ENCODE data around the gene RANGAP1.

Gene RANGAP1, protein sequence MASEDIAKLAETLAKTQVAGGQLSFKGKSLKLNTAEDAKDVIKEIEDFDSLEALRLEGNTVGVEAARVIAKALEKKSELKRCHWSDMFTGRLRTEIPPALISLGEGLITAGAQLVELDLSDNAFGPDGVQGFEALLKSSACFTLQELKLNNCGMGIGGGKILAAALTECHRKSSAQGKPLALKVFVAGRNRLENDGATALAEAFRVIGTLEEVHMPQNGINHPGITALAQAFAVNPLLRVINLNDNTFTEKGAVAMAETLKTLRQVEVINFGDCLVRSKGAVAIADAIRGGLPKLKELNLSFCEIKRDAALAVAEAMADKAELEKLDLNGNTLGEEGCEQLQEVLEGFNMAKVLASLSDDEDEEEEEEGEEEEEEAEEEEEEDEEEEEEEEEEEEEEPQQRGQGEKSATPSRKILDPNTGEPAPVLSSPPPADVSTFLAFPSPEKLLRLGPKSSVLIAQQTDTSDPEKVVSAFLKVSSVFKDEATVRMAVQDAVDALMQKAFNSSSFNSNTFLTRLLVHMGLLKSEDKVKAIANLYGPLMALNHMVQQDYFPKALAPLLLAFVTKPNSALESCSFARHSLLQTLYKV

GRCh38 chr22:41285820-41286638 lies at the start of gene RANGAP1:
TSS of gene RANGAP1 (minus strand) at chr22:41286187. CDS start at chr22:41281044, 5,143 bp downstream.
- peak; percentile 87 for DNase-seq

GRCh38 chr22:41334951-41335635 lies 49.1 kb upstream of the RANGAP1 start:
- no peak for DNase-seq

GRCh38 chr22:41334215-41334614 lies 48.2 kb upstream of the RANGAP1 start:
- DNase-seq: no peak

- DNase-seq: no peak
Measured at GRCh38 chr22:41333806-41334205, 47.8 kb upstream of the RANGAP1 start.

- no peak for DNase-seq
Measured at GRCh38 chr22:41332217-41332939, 46.4 kb upstream of the RANGAP1 start.

- no peak for DNase-seq
Measured at GRCh38 chr22:41330169-41330568, 44.2 kb upstream of the RANGAP1 start.

GRCh38 chr22:41327124-41327523 lies 41.1 kb upstream of the RANGAP1 start:
- DNase-seq: no peak

DNA sequence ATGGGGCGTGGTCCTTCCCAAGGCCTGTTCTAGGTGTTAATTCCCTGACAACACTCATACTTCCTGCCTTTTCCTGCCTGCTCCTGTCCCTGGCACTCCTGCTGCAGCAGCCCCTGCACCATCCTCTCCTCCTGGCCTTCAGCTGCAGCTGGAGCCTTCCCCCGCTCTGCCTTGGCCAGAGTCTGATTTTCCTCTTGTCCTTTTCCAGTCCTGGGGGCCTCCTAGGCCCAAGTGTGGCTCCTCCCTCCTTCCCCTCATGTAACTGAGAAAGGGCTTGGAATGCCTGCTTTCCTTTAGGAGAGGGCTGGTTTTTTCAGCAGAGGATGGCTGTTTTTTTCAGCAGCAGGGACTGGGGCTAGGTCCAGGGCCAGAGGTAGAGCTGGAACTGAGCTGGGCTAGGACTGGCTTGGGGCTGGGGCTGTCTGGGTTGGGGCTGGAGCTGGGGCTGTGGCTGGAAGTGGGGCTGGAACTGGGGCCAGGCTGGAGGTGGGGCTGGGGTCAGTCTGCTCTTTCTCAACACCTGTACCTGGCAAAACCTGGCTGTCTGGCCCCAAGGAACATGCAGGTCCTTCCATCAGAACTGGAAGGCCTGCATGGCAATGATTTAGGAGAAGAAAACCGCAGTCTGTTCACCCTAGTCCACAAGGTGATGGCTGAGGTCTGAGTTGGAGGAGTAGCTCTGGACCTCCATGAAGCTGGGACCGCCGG lies 39.0 kb upstream of the RANGAP1 start:
- DNase-seq: no peak

DNA sequence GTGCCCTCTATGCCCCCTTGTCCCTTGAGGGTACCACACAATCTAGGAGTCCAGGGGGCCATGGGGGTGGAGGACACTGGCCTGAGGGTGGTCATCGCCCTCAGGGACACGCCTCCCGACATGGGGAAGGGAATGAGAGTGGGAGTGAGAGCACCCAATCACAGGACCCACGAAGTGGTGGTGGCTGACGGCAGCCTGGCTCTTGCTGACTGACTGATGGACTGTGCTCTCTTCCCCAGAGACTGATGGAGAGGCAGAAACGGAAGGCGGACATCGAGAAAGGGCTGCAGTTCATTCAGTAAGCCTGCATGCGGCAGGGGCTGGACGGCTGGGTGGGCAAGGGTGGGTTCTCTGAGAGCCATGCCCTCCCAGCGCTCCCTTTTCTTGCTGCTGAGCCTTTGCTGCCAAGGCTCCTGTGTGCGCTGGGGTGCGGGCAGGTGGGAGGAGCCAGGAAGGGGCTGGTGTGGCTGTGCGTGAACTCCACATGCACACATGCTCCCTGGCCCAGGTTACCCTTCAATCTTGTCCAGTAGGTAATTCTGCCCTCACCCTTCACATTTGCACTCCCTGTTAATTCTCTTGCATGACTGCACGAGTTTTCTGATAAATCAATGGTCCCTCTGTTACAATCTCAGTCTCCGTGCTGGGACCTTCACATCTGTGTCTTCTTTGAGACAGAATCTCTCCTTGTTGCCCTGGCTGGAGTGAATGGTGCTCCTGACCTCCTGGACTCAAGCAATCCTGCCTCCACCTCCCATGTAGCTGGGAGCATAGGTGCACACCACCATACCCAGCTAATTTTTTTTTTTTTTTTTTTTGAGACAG lies 34.6 kb upstream of the RANGAP1 start:
- DNase-seq: no peak

DNA sequence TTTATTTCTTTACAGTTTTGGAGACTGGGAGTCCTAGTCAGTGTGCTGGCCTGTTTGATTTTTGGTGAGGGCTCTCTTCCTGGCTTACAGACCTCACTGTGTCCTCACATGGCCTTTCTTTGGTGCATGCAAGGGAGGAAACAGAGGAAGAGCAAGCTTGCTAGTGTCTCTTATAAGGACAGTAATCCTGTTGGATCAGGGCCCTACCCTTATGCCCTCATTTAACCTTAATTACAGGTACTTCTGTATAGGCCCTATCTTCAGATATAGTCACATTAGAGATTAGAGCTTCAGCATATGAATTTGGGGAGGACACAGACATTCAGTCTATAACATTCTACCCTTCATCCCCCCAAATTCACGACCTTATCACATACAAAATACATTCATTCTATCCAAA lies 29.6 kb upstream of the RANGAP1 start:
- no peak for DNase-seq

DNA sequence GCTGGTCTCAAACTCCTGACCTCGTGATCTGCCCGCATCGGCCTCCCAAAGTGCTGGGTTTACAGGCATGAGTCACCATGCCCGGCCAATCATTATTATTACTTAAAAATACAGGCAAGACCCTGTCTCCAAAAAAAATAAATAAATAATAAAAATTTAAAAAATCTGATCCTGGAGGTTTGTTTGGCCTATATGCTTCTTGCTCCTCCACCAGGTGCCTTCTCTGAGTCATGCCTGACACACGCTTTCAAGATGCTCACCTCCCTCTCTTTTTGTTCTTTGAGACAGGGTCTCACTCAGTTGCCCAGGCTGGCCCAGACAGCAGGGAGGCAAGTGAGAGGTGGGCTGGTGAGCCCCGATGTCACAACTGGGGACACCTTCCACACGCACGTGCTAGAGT lies 28.8 kb upstream of the RANGAP1 start:
- no peak for DNase-seq

- no peak for DNase-seq
Measured at GRCh38 chr22:41311487-41311886, 25.5 kb upstream of the RANGAP1 start.

GRCh38 chr22:41310336-41310735 lies 24.3 kb upstream of the RANGAP1 start:
- no peak for DNase-seq

GRCh38 chr22:41308544-41308947 lies 22.6 kb upstream of the RANGAP1 start:
- DNase-seq: no peak

DNA sequence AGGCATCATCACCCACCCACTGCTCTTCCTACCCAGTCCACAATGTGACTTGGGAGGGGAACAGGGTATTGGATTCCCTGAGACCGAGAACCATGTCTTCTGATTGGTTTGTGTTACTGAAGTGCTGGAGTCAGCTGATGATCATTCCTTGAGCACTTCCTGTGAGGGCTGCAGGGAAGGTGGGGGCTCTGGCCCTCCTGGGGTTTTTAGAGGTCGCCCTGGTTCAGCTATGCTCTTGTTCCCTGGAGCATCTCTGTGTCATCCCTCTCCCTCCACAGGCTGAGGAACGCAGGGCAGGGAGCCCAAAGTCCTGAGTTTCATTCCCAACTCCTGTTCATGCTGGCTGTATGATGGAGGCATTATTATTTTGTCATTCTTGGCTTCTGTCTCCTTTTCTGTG lies 22.1 kb upstream of the RANGAP1 start:
- no peak for DNase-seq

- DNase-seq: no peak
Measured at GRCh38 chr22:41305646-41306045, 19.7 kb upstream of the RANGAP1 start.

- DNase-seq: no peak
Measured at GRCh38 chr22:41302811-41303210, 16.8 kb upstream of the RANGAP1 start.

DNA sequence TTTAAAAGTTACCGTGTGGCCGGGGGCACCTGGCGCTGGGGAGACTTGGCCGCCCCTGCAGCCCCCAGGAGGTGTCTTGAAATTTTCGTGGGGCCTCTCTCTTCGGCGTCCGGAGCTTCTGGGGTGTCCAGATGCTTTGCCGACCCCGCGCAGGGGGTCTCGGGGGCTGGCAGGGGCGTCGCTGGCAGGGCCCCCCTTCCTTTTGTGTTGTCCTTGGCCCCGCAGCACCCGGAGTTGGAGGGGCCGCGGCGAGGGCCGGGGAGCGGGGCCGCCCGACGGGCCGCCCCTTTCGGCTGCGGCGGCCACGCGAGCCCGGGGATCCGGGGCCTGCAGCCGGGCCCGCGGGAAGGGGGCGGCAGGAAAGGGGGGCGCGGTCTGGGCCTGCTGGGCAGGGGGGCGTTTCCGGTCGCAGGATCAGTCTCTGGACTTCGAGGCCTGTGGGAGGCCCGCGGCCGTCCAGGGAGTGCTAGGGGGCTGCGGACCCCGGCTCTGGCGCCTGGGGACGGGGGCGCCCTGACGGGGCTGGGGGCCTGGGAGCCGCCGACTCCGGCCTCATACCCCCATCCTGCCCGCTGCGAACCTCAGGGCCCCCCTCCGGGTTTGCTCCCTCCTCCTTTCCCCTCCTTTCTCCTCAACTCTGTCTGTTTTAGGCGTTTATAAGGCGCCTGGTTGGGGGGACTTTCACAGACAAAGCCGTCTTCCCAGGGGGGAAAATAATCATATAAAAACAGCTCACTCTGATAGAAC lies 16.2 kb upstream of the RANGAP1 start:
- no peak for DNase-seq

- DNase-seq: peak; percentile 62
Measured at GRCh38 chr22:41301085-41302020, 15.4 kb upstream of the RANGAP1 start, which contains the start of gene ZC3H7B. TSS of gene ZC3H7B (plus strand) at chr22:41301525. CDS start at chr22:41320661, 19,136 bp downstream.
